Nephron progenitor cell (in vitro differentiated cells): Measurements from ENCODE around the gene PSMD6.
A peak's percentile ranks its signal among the peaks of the same experiment; 100 is the strongest.

Experiments
- DNase-seq: peaks from one replicate; pipeline ENCODE4 v3.0.0; 2021
- H3K27ac Mint-ChIP-seq: 2 replicates; pipeline ENCODE4 v1.8.0; 2021; ENCODE audit warnings: mild to moderate bottlenecking, moderate library complexity, mixed read lengths
- H3K27me3 Mint-ChIP-seq: 2 replicates; pipeline ENCODE4 v1.8.0; 2021; ENCODE audit warnings: mild to moderate bottlenecking, low read depth, mixed read lengths; ENCODE audit not compliant: poor library complexity
- H3K36me3 Mint-ChIP-seq: 2 replicates; pipeline ENCODE4 v1.8.0; 2021; ENCODE audit warnings: low read depth, mixed read lengths
- H3K4me1 Mint-ChIP-seq: 2 replicates; pipeline ENCODE4 v1.8.0; 2021; ENCODE audit warnings: mixed read lengths
- H3K4me3 Mint-ChIP-seq: 2 replicates; pipeline ENCODE4 v1.8.0; 2021; ENCODE audit warnings: mild to moderate bottlenecking, moderate library complexity, mixed read lengths
- H3K9me3 Mint-ChIP-seq: 2 replicates; pipeline ENCODE4 v1.8.0; 2021; ENCODE audit warnings: mild to moderate bottlenecking, moderate library complexity, mixed read lengths
- TF ChIP-seq, protein P1 (sequence below): fragments of 200-600 bp; sonication (generic); IDR thresholded peaks from 2 replicates; pipeline ENCODE4 v1.5.0; 2021; ENCODE audit warnings: antibody characterized with exemption

Gene PSMD6

DNA sequence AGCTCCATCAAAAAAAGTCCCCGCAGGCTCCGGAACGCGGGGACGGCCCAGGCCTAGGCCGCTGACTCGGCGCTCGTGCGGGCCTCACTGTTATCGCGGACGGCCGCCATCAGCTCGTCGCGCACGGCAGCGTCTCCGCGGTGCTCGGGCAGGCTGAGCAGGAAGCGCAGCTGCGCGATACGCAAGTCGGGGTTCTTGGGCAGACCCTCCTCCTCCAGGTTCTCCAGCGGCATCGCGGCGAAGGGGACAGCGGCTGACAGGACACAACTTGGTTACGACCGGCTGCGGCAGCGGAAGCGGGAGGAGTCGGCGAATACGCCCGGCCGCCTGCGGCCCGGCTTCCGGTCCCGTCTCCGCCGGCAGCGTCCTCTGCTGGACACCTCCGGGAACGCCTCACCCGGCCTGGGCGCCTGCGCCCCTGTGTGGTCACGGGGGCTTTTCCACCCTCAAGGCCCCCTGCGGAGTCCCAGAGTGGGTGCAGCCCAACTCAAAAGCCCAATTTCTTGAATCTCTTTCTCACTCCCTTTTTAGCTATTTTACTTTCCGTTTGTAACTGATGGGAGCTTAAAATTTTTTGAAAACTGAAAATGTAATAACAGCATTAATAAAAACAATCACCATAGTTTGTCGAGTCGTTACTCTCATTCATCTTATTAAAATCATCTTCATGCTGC lies at the start of gene PSMD6:
Gene PSMD6, minus strand, starts transcription at position 308 of the 674 bp plus-strand sequence. Its CDS starts 75 bp downstream, at position 233.
- peak within 1 kb of the TSS; percentile 93 for H3K4me3 Mint-ChIP-seq
- H3K27me3 Mint-ChIP-seq = no peaks in the 10 kb centered on the region
- peak within 1 kb of the TSS; percentile 84 for H3K27ac Mint-ChIP-seq
- peaks cover 38% of the 10 kb centered on the region for H3K4me1 Mint-ChIP-seq
- TF ChIP-seq, protein P1, sequence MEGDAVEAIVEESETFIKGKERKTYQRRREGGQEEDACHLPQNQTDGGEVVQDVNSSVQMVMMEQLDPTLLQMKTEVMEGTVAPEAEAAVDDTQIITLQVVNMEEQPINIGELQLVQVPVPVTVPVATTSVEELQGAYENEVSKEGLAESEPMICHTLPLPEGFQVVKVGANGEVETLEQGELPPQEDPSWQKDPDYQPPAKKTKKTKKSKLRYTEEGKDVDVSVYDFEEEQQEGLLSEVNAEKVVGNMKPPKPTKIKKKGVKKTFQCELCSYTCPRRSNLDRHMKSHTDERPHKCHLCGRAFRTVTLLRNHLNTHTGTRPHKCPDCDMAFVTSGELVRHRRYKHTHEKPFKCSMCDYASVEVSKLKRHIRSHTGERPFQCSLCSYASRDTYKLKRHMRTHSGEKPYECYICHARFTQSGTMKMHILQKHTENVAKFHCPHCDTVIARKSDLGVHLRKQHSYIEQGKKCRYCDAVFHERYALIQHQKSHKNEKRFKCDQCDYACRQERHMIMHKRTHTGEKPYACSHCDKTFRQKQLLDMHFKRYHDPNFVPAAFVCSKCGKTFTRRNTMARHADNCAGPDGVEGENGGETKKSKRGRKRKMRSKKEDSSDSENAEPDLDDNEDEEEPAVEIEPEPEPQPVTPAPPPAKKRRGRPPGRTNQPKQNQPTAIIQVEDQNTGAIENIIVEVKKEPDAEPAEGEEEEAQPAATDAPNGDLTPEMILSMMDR = peak; percentile 100
- H3K36me3 Mint-ChIP-seq = peaks cover 21% of the 10 kb centered on the region
- H3K9me3 Mint-ChIP-seq = no peaks in the 10 kb centered on the region
- DNase-seq = peak; percentile 95

DNA sequence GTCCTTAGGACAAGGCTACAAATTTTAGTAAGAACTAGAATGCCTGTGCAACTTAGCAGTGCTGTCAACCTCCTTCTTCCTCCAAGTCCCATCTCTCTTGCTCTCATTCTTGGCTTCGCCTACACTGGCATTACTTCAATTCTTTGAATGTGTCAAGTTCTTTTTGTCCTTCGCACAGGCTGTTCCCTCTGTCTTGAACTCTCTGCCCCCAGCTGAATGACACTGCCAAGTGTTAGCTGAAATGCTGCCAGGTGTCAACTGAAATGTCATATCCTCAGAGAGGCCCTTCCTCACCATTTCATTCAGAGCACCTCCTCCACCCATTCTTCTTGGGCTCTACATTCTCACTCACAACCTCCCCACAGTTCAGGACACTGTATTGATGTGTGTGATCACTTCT lies 48.8 kb upstream of the PSMD6 start:
- Mint-ChIP-seq H3K9me3 (peaks cover 15% of the 10 kb centered on the region), H3K4me1 (peaks cover 16% of the 10 kb centered on the region), H3K27ac (no peak overlapping the region), H3K4me3 (no peak overlapping the region), H3K27me3 (peaks cover 4% of the 10 kb centered on the region), H3K36me3 (peaks cover 4% of the 10 kb centered on the region)
- no peak for DNase-seq
- TF ChIP-seq, protein P1 = no peak

DNA sequence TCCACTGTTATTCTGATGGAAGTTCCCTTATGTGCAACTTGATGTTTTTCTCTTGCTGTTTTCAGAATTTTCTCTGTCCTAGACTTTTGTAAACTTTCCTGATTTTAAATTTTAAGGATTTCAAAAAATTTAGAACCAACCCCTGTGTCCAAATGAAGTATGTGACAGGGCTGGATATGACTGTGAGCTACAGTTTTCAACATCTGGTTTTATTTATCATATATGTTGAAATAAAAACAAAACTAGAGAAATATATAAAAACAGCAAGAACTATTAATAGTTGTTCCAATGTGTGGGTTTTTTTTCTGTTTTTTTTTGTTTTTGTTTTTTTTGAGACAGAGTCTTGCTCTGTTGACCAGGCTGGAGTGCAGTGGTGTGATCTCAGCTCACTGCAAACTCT lies 47.4 kb upstream of the PSMD6 start:
- TF ChIP-seq, protein P1 = no peak
- Mint-ChIP-seq H3K36me3 (peaks cover 4% of the 10 kb centered on the region), H3K27ac (no peak overlapping the region), H3K4me1 (peaks cover 16% of the 10 kb centered on the region), H3K4me3 (no peak overlapping the region), H3K9me3 (peaks cover 15% of the 10 kb centered on the region), H3K27me3 (peaks cover 3% of the 10 kb centered on the region)
- DNase-seq = no peak

DNA sequence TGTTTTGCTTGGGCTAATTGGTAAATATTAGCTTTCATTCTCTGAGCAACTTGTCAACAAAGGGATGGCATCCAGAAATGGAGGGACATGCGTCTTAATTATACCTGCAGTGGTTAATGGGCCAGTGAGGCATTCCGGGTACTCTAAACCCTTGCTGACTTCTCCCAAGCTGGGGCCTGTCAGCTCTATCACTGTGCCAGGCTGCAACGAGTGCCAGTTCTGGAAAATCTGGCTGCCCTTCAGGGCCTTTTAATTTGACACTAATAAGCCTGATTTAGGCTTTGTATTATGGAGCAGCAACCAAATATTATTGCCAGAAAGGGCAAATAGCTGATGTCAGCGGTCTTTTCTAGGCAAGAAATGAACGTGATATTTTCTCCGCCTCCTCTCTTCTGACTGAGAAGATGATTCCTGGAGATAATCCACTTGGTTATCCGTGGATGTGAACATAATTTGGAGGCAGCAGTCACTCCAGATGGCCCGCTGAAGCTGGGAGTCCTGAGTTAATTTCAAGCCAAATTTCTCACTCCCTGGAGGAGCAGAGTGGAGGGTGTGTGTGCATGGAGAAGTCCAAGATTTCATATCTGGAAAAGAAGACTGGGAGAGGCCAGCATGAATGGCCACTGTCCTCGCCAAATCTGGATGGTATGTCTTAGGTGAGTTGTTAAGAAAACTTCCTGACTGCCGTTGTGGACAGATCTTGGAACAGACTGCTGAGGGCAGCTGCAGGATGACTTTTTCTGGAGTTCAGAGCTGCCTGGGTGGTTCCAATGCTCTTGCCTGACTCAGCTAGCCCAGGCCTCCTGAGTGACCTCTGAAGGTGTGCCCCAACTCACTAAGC lies 44.4 kb upstream of the PSMD6 start:
- no peaks in the 10 kb centered on the region for H3K36me3 Mint-ChIP-seq
- H3K9me3 Mint-ChIP-seq = peaks cover 11% of the 10 kb centered on the region
- H3K27ac Mint-ChIP-seq = no peak overlapping the region
- DNase-seq = no peak
- H3K27me3 Mint-ChIP-seq = peaks cover 10% of the 10 kb centered on the region
- H3K4me1 Mint-ChIP-seq = peaks cover 4% of the 10 kb centered on the region
- no peak overlapping the region for H3K4me3 Mint-ChIP-seq
- TF ChIP-seq, protein P1 = no peak

DNA sequence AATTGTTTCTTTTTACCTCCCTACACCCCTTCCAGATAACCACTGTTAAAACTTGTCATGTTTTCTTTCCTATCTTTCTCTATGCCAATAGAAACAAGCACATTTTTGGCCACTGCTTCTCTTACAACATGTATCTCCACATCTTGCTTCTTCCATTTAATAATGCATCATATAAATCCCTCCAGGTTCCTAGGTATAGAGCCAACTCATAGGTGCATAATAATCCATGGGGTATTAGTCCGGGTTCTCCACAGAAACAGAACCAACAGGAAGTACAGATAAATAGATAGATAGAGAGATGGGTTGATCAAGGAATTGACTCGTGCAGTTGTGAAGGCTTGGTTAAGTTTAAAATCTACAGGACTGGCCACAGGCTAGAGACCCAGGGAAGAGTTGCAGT lies 41.5 kb upstream of the PSMD6 start:
- no peak for DNase-seq
- Mint-ChIP-seq H3K27ac (no peak overlapping the region), H3K4me3 (no peak overlapping the region), H3K9me3 (peaks cover 5% of the 10 kb centered on the region), H3K27me3 (peaks cover 14% of the 10 kb centered on the region), H3K36me3 (no peaks in the 10 kb centered on the region), H3K4me1 (no peaks in the 10 kb centered on the region)
- TF ChIP-seq, protein P1 = no peak
